ENCODE results near the gene MID1IP1. TPM values are rescaled to one million over a fixed set of nuclear protein-coding genes. Genes with fewer than 3 reads are reported as not detected.

MID1IP1 gene
- polyA plus RNA-seq, 1 donor (not counting 4 experiments of a cell fraction or from before 2014, with no cell fraction given) = 45.4 TPM

DNA sequence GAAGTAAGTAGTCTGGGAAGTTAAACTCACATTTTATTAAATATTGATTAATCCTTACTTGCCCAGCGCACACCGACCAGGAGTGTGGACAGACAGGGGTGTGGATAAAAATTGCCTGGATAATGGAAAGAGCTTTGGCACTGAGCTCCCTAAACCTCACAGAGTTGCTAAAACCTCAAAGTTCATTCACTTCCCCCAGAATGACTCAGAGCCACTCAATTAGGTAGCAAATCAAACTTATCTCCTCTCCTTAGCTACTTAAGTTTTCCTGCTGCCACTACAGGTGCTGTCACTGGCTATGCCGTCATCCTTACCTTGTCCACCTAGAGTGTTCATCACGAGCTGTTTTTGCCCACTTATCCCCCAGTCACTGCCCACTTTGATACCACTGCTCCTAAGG is 27.0 kb upstream of the MID1IP1 start:
- H3K79me2 ChIP-seq (ENCODE audit: control insufficient read depth, insufficient read depth, low read length) = no peaks in the 10 kb centered on the region
- no peak overlapping the region for H3K9ac ChIP-seq (ENCODE audit: control insufficient read depth, extremely low read depth, insufficient read depth, low read length)
- FAIRE-seq (no peak), DNase-seq (ENCODE audit: low read depth, low spot score) (no peak)
- H3K27me3 ChIP-seq (ENCODE audit: control insufficient read depth, extremely low read depth, insufficient read depth, low read length) = no peaks in the 10 kb centered on the region
- H2AFZ ChIP-seq (ENCODE audit: control insufficient read depth, low read length) = no peak overlapping the region
- H4K20me1 ChIP-seq (ENCODE audit: control insufficient read depth, extremely low read depth, insufficient read depth, low read length) = no peaks in the 10 kb centered on the region
- no peaks in the 10 kb centered on the region for H3K36me3 ChIP-seq (ENCODE audit: control insufficient read depth in 2 of 2, extremely low read depth in 1 of 2, insufficient read depth in 2 of 2, low read length in 2 of 2)
- TF ChIP-seq EZH2 (IDR thresholded peaks at IDR 0.05; ENCODE audit: low read length) (no peak), CTCF (optimal IDR thresholded peaks at IDR 0.05 in 1 of 3, IDR thresholded peaks at IDR 0.05 in 1 of 3, conservative IDR thresholded peaks at IDR 0.05 in 1 of 3; ENCODE audit: extremely low read depth in 1 of 3, insufficient read depth in 2 of 3, low read length in 3 of 3) (no peak)
- no peak overlapping the region for H3K4me2 ChIP-seq (ENCODE audit: control insufficient read depth, extremely low read depth, insufficient read depth, low read depth, low read length)
- H3K4me1 ChIP-seq (ENCODE audit: control insufficient read depth, extremely low read depth, insufficient read depth, low read length) = no peaks in the 10 kb centered on the region
- dilution Hi-C loops (cut with MboI; ENCODE audit: extremely low pct_ligation_motif_present, low sequenced_read_pairs) = no loop called here
- H3K9me1 ChIP-seq (ENCODE audit: control insufficient read depth, extremely low read depth, insufficient read depth, low read length) = no peaks in the 10 kb centered on the region
- H3K27ac ChIP-seq (ENCODE audit: control insufficient read depth, insufficient read depth, low read length) = no peak overlapping the region
- H3K4me3 ChIP-seq (ENCODE audit: control insufficient read depth in 2 of 3, extremely low read depth in 1 of 3, insufficient read depth in 2 of 3, low read depth in 1 of 3, low read length in 3 of 3) = no peak overlapping the region
- no peaks in the 10 kb centered on the region for H3K9me3 ChIP-seq (ENCODE audit: control insufficient read depth, low read depth, low read length)

DNA sequence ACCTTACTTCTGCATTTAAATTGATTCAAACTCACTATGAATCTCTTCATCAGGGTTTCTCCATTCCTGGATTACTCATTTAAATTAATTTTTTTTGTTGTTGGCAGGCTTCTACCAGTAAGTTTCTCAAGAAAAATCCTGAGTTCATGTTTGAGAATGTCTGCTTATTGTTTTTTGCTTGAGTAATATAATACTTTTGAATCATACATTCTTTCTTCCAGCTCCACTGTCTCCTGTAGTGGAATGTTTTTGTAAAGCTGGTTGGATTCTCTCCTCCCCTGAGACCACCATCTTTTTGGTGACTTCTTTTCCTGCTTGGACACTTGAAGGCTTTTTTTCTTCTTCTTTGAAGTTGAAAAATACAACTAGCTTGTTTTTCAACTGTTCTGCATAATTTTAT is 4.3 kb upstream of the MID1IP1 start:
- no peak overlapping the region for H3K9ac ChIP-seq (ENCODE audit: control insufficient read depth, extremely low read depth, insufficient read depth, low read length)
- TF ChIP-seq EZH2 (IDR thresholded peaks at IDR 0.05; ENCODE audit: low read length) (no peak), CTCF (optimal IDR thresholded peaks at IDR 0.05 in 1 of 3, IDR thresholded peaks at IDR 0.05 in 1 of 3, conservative IDR thresholded peaks at IDR 0.05 in 1 of 3; ENCODE audit: extremely low read depth in 1 of 3, insufficient read depth in 2 of 3, low read length in 3 of 3) (no peak)
- no peak for FAIRE-seq
- DNase-seq (ENCODE audit: low read depth, low spot score) = no peak
- no peaks in the 10 kb centered on the region for H3K9me3 ChIP-seq (ENCODE audit: control insufficient read depth, low read depth, low read length)
- H3K4me2 ChIP-seq (ENCODE audit: control insufficient read depth, extremely low read depth, insufficient read depth, low read depth, low read length) = no peak overlapping the region
- no peaks in the 10 kb centered on the region for H3K9me1 ChIP-seq (ENCODE audit: control insufficient read depth, extremely low read depth, insufficient read depth, low read length)
- no peak overlapping the region for H3K4me3 ChIP-seq (ENCODE audit: control insufficient read depth in 2 of 3, extremely low read depth in 1 of 3, insufficient read depth in 2 of 3, low read depth in 1 of 3, low read length in 3 of 3)
- H3K27ac ChIP-seq (ENCODE audit: control insufficient read depth, insufficient read depth, low read length) = no peak overlapping the region
- no peaks in the 10 kb centered on the region for H3K4me1 ChIP-seq (ENCODE audit: control insufficient read depth, extremely low read depth, insufficient read depth, low read length)
- H2AFZ ChIP-seq (ENCODE audit: control insufficient read depth, low read length) = no peak overlapping the region
- no peaks in the 10 kb centered on the region for H3K27me3 ChIP-seq (ENCODE audit: control insufficient read depth, extremely low read depth, insufficient read depth, low read length)
- dilution Hi-C loops (cut with MboI; ENCODE audit: extremely low pct_ligation_motif_present, low sequenced_read_pairs) = no loop called here
- H4K20me1 ChIP-seq (ENCODE audit: control insufficient read depth, extremely low read depth, insufficient read depth, low read length) = no peaks in the 10 kb centered on the region
- no peaks in the 10 kb centered on the region for H3K36me3 ChIP-seq (ENCODE audit: control insufficient read depth in 2 of 2, extremely low read depth in 1 of 2, insufficient read depth in 2 of 2, low read length in 2 of 2)
- peaks cover under 1% of the 10 kb centered on the region for H3K79me2 ChIP-seq (ENCODE audit: control insufficient read depth, insufficient read depth, low read length)

All from keratinocyte (primary cell).